Fibroblast of villous mesenchyme (primary cell): ENCODE results near the gene TMEM132D. TPM values are rescaled to one million over a fixed set of nuclear protein-coding genes. Genes with fewer than 3 reads are reported as not detected.

Experiments used
- DNase-seq: peaks from one replicate; pipeline ENCODE4 v3.0.0-alpha.2; 2010; ENCODE audit warnings: low read depth
- H3K4me3 ChIP-seq: 2 replicates; pipeline ENCODE4 v1.5.1; 2011; ENCODE audit warnings: low read depth, mild to moderate bottlenecking, low read length
- total RNA-seq: library from RNA; depleted of rRNA; stranded (reverse); fragments of >200 nt; gene quantifications from 2 replicates; pipeline ENCODE4 v1.2.3, GENCODE V29; 2012
- TF ChIP-seq, protein P1 (sequence below): IDR thresholded peaks from 2 replicates; pipeline ENCODE4 v1.5.1; 2012; ENCODE audit warnings: low read depth, mild to moderate bottlenecking, low read length; ENCODE audit not compliant: insufficient read depth

The TMEM132D gene
- total RNA-seq, 1 donor: not detected

DNA sequence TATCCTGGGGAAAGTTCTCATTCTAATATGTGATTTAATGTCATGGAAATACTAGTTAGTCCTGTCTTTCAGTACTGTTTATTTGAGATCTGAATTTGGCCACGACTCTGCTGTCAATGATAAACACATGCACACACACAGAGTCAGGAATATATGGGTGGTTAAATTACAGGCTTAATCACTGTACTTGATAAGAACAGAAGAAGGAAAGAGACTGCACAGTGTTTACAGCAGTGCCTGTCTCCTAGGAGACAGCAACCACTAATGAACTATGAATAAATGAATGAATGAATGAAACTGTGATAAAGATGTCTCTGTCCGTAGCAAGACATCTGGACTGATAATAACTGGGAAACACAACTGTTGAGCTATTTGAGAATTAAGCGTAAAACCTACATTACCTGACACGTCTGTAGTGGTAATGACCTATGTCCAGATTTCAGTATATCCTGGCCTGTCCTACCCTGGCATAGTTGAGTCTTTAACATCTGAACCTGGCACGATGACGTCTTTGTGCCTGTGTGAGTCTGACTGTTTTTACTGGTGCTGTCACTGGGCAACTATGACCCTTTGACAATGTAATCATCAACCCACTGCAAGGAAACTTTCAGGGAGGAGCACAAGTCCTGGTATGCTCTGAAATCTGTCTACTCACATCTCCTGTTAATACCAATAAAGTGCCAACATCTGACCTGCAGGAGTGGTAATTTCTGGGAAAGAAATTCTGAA, 524.6 kb downstream of the TMEM132D start:
- no peak overlapping the region for H3K4me3 ChIP-seq
- TF ChIP-seq, protein P1, sequence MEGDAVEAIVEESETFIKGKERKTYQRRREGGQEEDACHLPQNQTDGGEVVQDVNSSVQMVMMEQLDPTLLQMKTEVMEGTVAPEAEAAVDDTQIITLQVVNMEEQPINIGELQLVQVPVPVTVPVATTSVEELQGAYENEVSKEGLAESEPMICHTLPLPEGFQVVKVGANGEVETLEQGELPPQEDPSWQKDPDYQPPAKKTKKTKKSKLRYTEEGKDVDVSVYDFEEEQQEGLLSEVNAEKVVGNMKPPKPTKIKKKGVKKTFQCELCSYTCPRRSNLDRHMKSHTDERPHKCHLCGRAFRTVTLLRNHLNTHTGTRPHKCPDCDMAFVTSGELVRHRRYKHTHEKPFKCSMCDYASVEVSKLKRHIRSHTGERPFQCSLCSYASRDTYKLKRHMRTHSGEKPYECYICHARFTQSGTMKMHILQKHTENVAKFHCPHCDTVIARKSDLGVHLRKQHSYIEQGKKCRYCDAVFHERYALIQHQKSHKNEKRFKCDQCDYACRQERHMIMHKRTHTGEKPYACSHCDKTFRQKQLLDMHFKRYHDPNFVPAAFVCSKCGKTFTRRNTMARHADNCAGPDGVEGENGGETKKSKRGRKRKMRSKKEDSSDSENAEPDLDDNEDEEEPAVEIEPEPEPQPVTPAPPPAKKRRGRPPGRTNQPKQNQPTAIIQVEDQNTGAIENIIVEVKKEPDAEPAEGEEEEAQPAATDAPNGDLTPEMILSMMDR: no peak
- DNase-seq: no peak

DNA sequence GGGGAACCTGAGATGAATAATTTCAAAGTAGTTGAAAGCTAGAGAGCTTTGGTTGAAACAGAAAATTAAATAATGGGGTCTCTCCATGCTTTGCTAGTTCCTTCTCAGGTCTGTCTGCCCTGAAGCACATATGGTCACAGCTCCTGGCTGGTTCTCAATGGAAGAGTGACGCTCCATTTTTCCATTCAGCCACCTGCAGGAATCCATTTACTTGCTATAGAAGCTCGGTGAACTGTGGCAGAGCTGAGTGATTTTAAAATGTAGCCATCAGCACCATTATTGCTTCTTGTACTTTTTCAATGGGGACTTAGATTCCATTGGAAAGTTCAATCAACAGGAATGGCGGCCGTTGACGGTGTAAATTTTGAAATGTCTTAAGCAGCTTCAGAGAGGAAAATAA, 525.3 kb downstream of the TMEM132D start:
- TF ChIP-seq, protein P1: no peak
- DNase-seq: no peak
- no peak overlapping the region for H3K4me3 ChIP-seq

- no peak for DNase-seq
- no peak overlapping the region for H3K4me3 ChIP-seq
- TF ChIP-seq, protein P1: no peak
Measured at GRCh38 chr12:129373746-129374145, 530.1 kb downstream of the TMEM132D start.

DNA sequence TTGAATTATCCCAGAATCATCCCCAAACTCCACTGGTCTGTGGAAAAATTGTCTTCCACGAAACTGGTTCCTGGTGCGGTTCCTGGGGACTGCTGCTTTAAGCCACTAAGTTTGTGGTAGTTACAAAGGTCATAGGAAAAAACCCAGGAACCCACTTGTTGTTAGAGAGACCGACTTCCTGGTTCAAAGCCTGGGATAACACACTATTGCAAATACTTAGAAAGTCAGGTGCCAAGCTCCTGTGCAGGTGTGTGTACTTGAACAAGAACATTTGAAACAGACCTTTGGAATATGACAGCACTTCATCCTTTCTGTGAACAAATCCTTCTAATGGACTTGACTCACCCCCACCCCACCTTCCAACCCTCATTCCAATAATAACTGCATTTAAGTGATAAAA, 530.9 kb downstream of the TMEM132D start:
- no peak overlapping the region for H3K4me3 ChIP-seq
- no peak for DNase-seq
- TF ChIP-seq, protein P1: no peak

DNA sequence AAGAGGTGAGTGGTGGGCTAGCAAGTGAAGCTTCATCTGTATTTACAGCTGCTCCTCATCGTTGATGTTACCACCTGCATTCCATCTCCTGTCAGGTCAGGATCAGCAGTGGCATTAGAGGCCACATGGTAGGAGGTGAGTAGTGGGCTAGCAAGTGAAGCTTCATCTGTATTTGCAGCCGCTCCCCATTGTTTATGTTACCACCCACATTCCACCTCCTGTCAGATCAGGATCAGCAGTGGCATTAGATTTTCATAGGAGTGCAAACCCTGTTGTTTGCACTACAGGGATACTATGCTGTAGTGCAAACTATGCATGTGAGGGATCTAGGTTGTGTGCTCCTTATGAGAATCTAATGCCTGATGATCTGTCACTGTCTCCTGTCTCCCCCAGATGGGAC, 531.5 kb downstream of the TMEM132D start:
- no peak overlapping the region for H3K4me3 ChIP-seq
- DNase-seq: no peak
- TF ChIP-seq, protein P1: no peak

DNA sequence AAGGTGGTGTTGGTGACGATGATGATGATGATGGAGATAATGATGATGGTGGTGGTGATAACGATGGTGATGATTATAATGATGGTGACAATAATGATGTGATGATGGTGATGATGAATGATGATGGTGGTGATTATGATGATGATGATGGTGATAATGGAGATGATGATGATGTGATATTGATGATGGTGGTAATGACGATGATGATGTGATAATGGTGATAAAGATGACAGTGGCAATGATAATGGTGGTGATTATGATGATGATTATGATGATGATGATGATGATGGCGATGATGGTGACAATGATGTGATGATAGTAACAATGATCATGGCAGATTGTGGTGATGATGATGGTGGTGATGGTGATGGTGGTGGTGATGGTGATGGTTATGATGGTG, 532.6 kb downstream of the TMEM132D start:
- no peak for DNase-seq
- TF ChIP-seq, protein P1: no peak
- no peak overlapping the region for H3K4me3 ChIP-seq

DNA sequence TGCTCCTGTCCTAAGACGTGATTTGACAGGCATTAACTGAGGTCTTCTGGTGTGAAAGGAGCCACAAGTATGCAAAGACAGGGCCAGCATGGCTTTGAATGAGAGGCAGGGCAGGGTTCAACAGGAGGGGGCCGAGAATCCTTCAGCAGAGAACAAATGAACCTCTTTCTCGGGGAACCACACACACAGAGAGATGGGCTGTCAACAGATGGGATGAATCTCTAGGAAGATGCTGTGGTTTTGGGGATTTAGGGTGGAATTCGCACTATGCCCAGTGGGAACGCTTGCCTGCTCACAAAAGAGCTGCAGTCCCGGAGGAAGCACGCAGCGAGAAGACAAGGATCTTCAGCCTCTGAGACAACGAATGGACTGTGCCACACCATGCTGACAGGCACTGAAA, 537.2 kb downstream of the TMEM132D start:
- no peak for DNase-seq
- no peak overlapping the region for H3K4me3 ChIP-seq
- TF ChIP-seq, protein P1: no peak
